OCI-LY7 (cell line): ENCODE data around the gene FIBIN. TPM values are rescaled to one million over a fixed set of nuclear protein-coding genes. Genes with fewer than 3 reads are reported as not detected.
A peak's percentile ranks its signal among the peaks of the same experiment; 100 is the strongest.

Experiments
- Bru-seq: library from RNA; stranded (reverse); fragments of 400-500 nt; gene quantifications from one replicate; lab custom pipeline; 2021; lab: Mats Ljungman, UMichigan
- BruChase-seq, 2 experiments: library from RNA; stranded (reverse); fragments of 400-500 nt; gene quantifications; one replicate each; lab custom pipeline; 2021; lab: Mats Ljungman, UMichigan
- BruUV-seq: library from RNA; stranded (reverse); fragments of 400-500 nt; replicated peaks from 2 replicates; lab custom pipeline; 2021; lab: Mats Ljungman, UMichigan
- CTCF ChIA-PET: fragments of 300-600 bp; sonication (Branson Sonifier 250); formaldehyde crosslinking; loops from one replicate; lab custom pipeline; 2022; ENCODE audit warnings: antibody characterized with exemption; ENCODE audit not compliant: unreplicated experiment; lab: Charles Lee
- POLR2A ChIA-PET: fragments of 300-600 bp; sonication (Branson Sonifier 250); formaldehyde crosslinking; loops from one replicate; lab custom pipeline; 2022; ENCODE audit warnings: antibody characterized with exemption; lab: Charles Lee
- DNase-seq: peaks from one replicate; pipeline ENCODE4 v3.0.0-alpha.2; 2015; ENCODE audit warnings: low spot score
- H2AFZ ChIP-seq: fragments of 200-600 bp; sonication (generic), shearing (Covaris generic); 2 replicates; pipeline ENCODE4 v1.6.1; 2014; ENCODE audit warnings: mild to moderate bottlenecking, antibody characterized with exemption, low read length, moderate library complexity
- H3K27ac ChIP-seq: fragments of 200-600 bp; sonication (generic); 2 replicates; pipeline ENCODE4 v1.5.1; 2014; ENCODE audit warnings: mixed run types, low read depth, mild to moderate bottlenecking, moderate library complexity, low read length, inconsistent platforms; ENCODE audit not compliant: poor library complexity, severe bottlenecking
- H3K36me3 ChIP-seq: fragments of 200-600 bp; sonication (generic); 2 replicates; pipeline ENCODE4 v1.6.1; 2014; ENCODE audit warnings: mild to moderate bottlenecking, antibody characterized with exemption, low read length, moderate library complexity, mixed read lengths; ENCODE audit not compliant: insufficient read depth
- H3K4me1 ChIP-seq: fragments of 200-600 bp; sonication (generic); 2 replicates; pipeline ENCODE4 v1.5.1; 2014; ENCODE audit warnings: mild to moderate bottlenecking, low read length; ENCODE audit not compliant: insufficient read depth, poor library complexity, severe bottlenecking
- H3K4me2 ChIP-seq: fragments of 200-600 bp; sonication (generic); 2 replicates; pipeline ENCODE4 v1.6.1; 2014; ENCODE audit warnings: mild to moderate bottlenecking, low read length
- H3K4me3 ChIP-seq: fragments of 200-600 bp; sonication (generic); 2 replicates; pipeline ENCODE4 v1.5.1; 2014; ENCODE audit warnings: mild to moderate bottlenecking, low read depth, low read length; ENCODE audit not compliant: poor library complexity, severe bottlenecking
- H3K79me2 ChIP-seq: fragments of 200-600 bp; sonication (generic); 2 replicates; pipeline ENCODE4 v1.6.1; 2016; ENCODE audit warnings: low read depth, mild to moderate bottlenecking, low read length, moderate library complexity, mixed read lengths; ENCODE audit not compliant: insufficient read depth
- H3K9me2 ChIP-seq: fragments of 200-600 bp; sonication (generic); 2 replicates; pipeline ENCODE4 v1.6.1; 2016; ENCODE audit warnings: mild to moderate bottlenecking, low read length, mixed read lengths; ENCODE audit not compliant: insufficient read depth
- H3K9me3 ChIP-seq: fragments of 200-600 bp; sonication (generic); 2 replicates; pipeline ENCODE4 v1.6.1; 2014; ENCODE audit warnings: mild to moderate bottlenecking, mixed run types, low read length, mixed read lengths
- H4K20me1 ChIP-seq: fragments of 200-600 bp; sonication (generic); 2 replicates; pipeline ENCODE4 v1.6.1; 2014; ENCODE audit warnings: mild to moderate bottlenecking, antibody characterized with exemption, low read length, moderate library complexity, mixed read lengths; ENCODE audit not compliant: insufficient read depth
- CTCF ChIP-seq: fragments of 200-600 bp; sonication (generic); conservative IDR thresholded peaks from 2 replicates; pipeline ENCODE4 v1.5.1; 2014; ENCODE audit warnings: mild to moderate bottlenecking, antibody characterized with exemption, low read length, moderate library complexity, mixed read lengths
- EZH2phosphoT487 ChIP-seq: fragments of 200-600 bp; sonication (generic); IDR thresholded peaks from 2 replicates; pipeline ENCODE4 v1.6.1; 2018; ENCODE audit warnings: low read depth, borderline replicate concordance, mild to moderate bottlenecking, mixed run types, antibody characterized with exemption, low read length, moderate library complexity, mixed read lengths
- intact Hi-C: fragments of 100-400 bp; cut with micrococcal nuclease; formaldehyde crosslinking; loops from one replicate; pipeline ENCODE4 v1.10.0; 2022; ENCODE audit not compliant: unreplicated experiment
- long read RNA-seq: library from polyadenylated mRNA; stranded (forward); transcript quantifications from one replicate; pipeline ENCODE4 v2.0.0, GENCODE V29; 2022
- total RNA-seq, 2 experiments: library from RNA; depleted of rRNA in 1 of 2; stranded (reverse); fragments of >200 nt in 1 of 2; shearing (Covaris generic) in 1 of 2; gene quantifications; 2 replicates each; pipeline ENCODE4 v1.2.3, GENCODE V29; 2014 to 2022

Gene FIBIN
- not detected in 2 replicates for total RNA-seq (2014; rRNA removed; shearing (Covaris generic))
- not detected in 2 replicates for total RNA-seq (2022)
- not detected for Bru-seq, nascent RNA
- not detected for BruChase-seq, experiment 1, labeled RNA remaining after a 6-hour chase
- not detected for BruChase-seq, experiment 2, labeled RNA remaining after a 2-hour chase
- long read RNA-seq = 0 reads

DNA sequence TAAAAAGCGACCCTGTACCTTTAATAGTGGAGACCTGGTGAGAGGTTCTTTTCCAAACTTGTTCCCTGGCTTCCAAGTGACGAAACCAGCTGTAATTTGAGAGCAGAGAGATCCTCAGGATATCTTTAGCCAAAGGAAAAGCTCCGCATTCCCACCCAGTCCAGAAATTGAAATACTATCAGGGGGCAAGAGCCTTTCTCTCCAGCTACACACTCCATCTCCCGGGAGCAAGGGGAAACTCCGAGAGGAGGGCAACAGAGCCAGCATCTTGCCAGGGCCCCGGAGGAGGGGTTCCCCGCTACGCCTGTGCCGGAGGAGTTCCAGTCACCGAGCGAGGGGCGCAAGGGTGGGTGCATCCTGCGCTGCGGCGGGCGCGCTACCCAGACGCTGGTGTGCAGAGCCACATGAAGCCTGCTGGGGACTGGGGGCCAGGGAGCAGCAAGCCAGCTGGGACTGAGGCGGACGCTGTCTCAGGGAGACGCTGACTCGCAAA, at the start of gene FIBIN:
FIBIN (plus strand) TSS at position 148 of the 493 bp plus-strand sequence. CDS start 415 bp downstream, outside the sequence.
- H3K4me2 ChIP-seq = peak within 1 kb of the TSS; percentile 15; the same call in 1 of the 2 replicates
- no peaks in the 10 kb centered on the region for H3K9me3 ChIP-seq
- H3K79me2 ChIP-seq = no peaks in the 10 kb centered on the region
- H3K27ac ChIP-seq = no peak within 1 kb of the TSS
- ChIA-PET POLR2A (interaction anchor here (0.6 to 1.2 kb wide), 8 partner anchors 39 to 654 kb away, joined by 3 to 6 read pairs (median 5); no protein-coding TSS in a partner anchor), CTCF (no interaction called here)
- no peaks in the 10 kb centered on the region for H4K20me1 ChIP-seq
- intact Hi-C loops = no loop called here
- no peak within 1 kb of the TSS for H3K4me3 ChIP-seq
- no peaks in the 10 kb centered on the region for H3K9me2 ChIP-seq
- no TSS peak for BruUV-seq
- DNase-seq = no peak
- TF ChIP-seq EZH2phosphoT487 (no peak), CTCF (no peak)
- no peaks in the 10 kb centered on the region for H3K4me1 ChIP-seq
- H3K36me3 ChIP-seq = no peaks in the 10 kb centered on the region
- 0 out of 2 replicates have a peak within 1 kb of the TSS, but pooled peaks have one; percentile 15 for H2AFZ ChIP-seq

DNA sequence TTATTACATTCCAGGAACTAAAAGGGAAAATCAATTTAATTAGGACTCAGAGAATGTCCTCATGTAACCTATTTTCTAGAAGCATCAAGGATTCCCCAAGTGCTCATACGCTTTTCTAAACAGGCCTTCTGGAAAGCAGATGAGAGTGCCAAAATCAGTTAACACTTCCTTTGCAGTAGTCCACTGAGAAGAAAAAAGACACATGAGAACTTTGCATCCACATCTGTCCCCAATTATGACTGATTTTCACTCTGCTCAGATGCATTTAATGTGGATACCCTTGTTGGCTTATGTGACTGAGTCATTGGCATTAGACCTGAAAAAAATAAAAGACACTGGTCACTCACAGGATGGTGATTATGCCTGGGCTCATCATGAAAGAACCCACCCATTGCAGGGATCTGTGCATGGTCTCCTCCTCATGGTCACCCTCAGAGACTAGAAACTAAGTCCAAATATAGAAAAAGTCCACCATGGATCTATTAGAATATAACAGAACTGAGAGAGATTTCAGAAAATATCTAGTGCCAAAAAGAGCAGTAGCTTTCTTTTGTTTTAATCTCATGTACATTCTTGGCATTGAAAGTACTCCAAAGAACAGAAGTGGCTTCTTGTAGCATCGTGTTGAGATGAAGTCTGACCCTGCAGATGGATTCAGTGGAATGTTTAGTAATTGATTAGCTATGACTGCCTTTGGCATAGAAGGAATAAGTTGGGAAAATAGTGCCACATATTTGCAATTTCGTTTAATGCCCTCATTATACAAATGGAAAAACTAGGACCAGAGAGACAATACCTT, 48.8 kb upstream of the FIBIN start:
- BruUV-seq = no TSS peak
- Histone ChIP-seq H4K20me1 (no peaks in the 10 kb centered on the region), H3K4me3 (no peak overlapping the region), H3K4me1 (no peaks in the 10 kb centered on the region), H3K9me3 (no peaks in the 10 kb centered on the region; the same call in 1 of the 2 replicates), H3K27ac (no peak overlapping the region), H3K9me2 (no peaks in the 10 kb centered on the region), H3K4me2 (no peak overlapping the region), H3K79me2 (no peaks in the 10 kb centered on the region), H3K36me3 (no peaks in the 10 kb centered on the region), H2AFZ (no peak overlapping the region)
- ChIA-PET CTCF (no interaction called here), POLR2A (interaction anchor here (0.7 to 3.4 kb wide), 9 partner anchors 8 to 395 kb away, joined by 3 to 14 read pairs (median 4); no protein-coding TSS in a partner anchor)
- TF ChIP-seq CTCF = no peak
- TF ChIP-seq EZH2phosphoT487 = no peak
- intact Hi-C loops = no loop called here
- DNase-seq = no peak
